Mucosa of rectum (tissue), 2 donors: ENCODE measurements around the gene TSPEAR.
"Not testable (repeated sequence)": the region's sequence is repeated elsewhere in the genome, so short reads cannot be mapped to it uniquely, and the experiment has no call there.

ENCODE experiments used
- H3K27ac ChIP-seq, 2 donors: one replicate each; pipeline ENCODE4 v1.7.0; 2013; ENCODE audit warnings: inconsistent platforms in 2 of 2, low read depth in 2 of 2, low read length in 2 of 2
- H3K27me3 ChIP-seq, 2 donors: one replicate each; pipeline ENCODE4 v1.7.0; 2013; ENCODE audit warnings: low read length in 2 of 2; ENCODE audit not compliant: control insufficient read depth in 2 of 2, insufficient read depth in 2 of 2
- H3K36me3 ChIP-seq, 2 donors: one replicate each; pipeline ENCODE4 v1.7.0; 2013; ENCODE audit warnings: low read length in 2 of 2; ENCODE audit not compliant: control insufficient read depth in 2 of 2, insufficient read depth in 2 of 2
- H3K4me1 ChIP-seq, 2 donors: one replicate each; pipeline ENCODE4 v1.7.0; 2013; ENCODE audit warnings: low read length in 2 of 2, mild to moderate bottlenecking in 1 of 2; ENCODE audit not compliant: control insufficient read depth in 2 of 2, insufficient read depth in 2 of 2
- H3K4me3 ChIP-seq, 2 donors: one replicate each; pipeline ENCODE4 v1.7.0; 2013; ENCODE audit warnings: low read length in 2 of 2
- H3K9ac ChIP-seq, 2 donors: one replicate each; pipeline ENCODE4 v1.7.0; 2013; ENCODE audit warnings: low read length in 2 of 2, low read depth in 1 of 2, mild to moderate bottlenecking in 1 of 2
- H3K9me3 ChIP-seq, 2 donors: one replicate each; pipeline ENCODE4 v1.7.0; 2013; ENCODE audit warnings: low read length in 2 of 2; ENCODE audit not compliant: control insufficient read depth in 2 of 2
- donor health status: healthy.
- donor health status: Normal muscosa, but diverticular disease.

The TSPEAR gene

GRCh38 chr21:44643741-44644310, 67.5 kb downstream of the TSPEAR start:
- no peaks in the 10 kb centered on the region for H3K27me3 ChIP-seq
- H3K4me1 ChIP-seq, result no peaks in the 10 kb centered on the region
- no peaks in the 10 kb centered on the region for H3K36me3 ChIP-seq
- H3K9ac ChIP-seq, result no peak overlapping the region
- peaks cover 0 to 5% of the 10 kb centered on the region in 2 donors for H3K9me3 ChIP-seq
- H3K27ac ChIP-seq, result no peak overlapping the region
- H3K4me3 ChIP-seq, result no peak overlapping the region

GRCh38 chr21:44640761-44641160, 70.6 kb downstream of the TSPEAR start:
- H3K9ac ChIP-seq, result no peak overlapping the region

GRCh38 chr21:44639331-44639655, 72.1 kb downstream of the TSPEAR start:
- no peak overlapping the region for H3K4me3 ChIP-seq
- H3K9ac ChIP-seq, result no peak overlapping the region
- no peaks in the 10 kb centered on the region for H3K27me3 ChIP-seq
- no peaks in the 10 kb centered on the region for H3K4me1 ChIP-seq
- no peak overlapping the region for H3K27ac ChIP-seq
- no peaks in the 10 kb centered on the region for H3K9me3 ChIP-seq
- no peaks in the 10 kb centered on the region for H3K36me3 ChIP-seq

More at GRCh38 chr21:44640761-44641160, 70.6 kb downstream of the TSPEAR start:
- Histone ChIP-seq H3K36me3 (no peaks in the 10 kb centered on the region), H3K9me3 (peaks cover 0 to 5% of the 10 kb centered on the region in 2 donors), H3K27ac (no peak overlapping the region), H3K27me3 (no peaks in the 10 kb centered on the region), H3K4me1 (no peaks in the 10 kb centered on the region), H3K4me3 (no peak overlapping the region)

GRCh38 chr21:44638506-44639330, 72.7 kb downstream of the TSPEAR start:
- not testable (repeated sequence) for H3K4me1 ChIP-seq, H3K9ac ChIP-seq, H3K27me3 ChIP-seq, H3K4me3 ChIP-seq, H3K27ac ChIP-seq, H3K36me3 ChIP-seq, H3K9me3 ChIP-seq

DNA sequence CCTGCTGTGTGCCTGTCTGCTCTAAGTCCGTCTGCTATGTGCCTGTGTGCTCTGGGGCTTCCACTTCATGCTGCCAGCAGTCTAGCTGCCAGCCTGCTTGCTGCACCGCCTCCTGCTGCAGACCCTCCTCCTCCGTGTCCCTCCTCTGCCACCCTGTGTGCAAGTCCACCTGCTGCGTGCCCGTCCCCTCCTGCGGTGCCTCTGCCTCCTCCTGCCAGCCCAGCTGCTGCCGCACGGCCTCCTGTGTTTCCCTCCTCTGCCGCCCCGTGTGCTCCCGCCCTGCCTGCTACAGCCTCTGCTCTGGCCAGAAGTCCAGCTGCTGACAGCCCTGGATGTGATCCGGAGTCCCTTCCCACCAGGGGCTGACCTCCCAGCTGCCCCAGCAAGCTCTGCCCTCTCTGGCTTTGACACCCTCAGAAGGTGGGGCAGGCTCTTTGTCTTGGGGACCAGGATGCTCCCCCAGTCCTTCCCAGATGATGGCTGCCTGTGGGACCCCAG, 73.5 kb downstream of the TSPEAR start:
- H3K9ac ChIP-seq, H3K4me3 ChIP-seq, H3K27ac ChIP-seq, H3K4me1 ChIP-seq, H3K27me3 ChIP-seq, H3K9me3 ChIP-seq, H3K36me3 ChIP-seq: not testable (repeated sequence)

DNA sequence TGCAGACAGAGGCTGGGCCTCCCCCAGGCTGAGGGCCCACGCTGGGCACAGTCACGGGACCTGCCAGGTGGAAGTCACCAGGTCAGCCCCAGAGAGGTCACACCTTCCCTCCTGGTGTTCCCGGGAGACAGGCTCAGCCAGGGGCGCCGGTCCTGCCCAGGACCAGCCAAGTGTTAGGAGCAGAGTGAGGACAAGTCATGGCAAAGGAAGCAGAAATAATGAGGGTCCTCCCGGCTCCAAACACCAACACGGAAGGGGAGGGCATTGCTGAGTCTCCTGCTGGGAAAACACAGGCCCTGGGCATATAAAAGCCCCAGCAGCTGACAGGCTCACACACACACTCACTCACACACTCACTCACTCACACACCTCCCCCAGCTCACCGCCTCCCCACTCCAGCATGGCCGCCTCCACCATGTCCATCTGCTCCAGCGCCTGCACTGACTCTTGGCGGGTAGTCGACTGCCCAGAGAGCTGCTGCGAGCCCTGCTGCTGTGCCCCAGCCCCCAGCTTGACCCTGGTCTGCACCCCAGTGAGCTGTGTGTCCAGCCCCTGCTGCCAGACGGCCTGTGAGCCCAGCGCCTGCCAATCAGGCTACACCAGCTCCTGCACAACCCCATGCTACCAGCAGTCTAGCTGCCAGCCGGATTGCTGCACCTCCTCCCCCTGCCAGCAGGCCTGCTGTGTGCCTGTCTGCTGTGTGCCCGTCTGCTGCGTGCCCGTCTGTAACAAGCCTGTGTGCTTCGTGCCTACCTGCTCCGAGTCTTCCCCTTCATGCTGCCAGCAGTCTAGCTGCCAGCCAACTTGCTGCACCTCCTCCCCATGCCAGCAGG, 74.1 kb downstream of the TSPEAR start, which contains the start of gene KRTAP10-10:
Gene KRTAP10-10, plus strand, starts transcription at position 339 of the 833 bp plus-strand sequence. Its CDS starts 62 bp downstream, at position 401.
- no peak within 1 kb of the TSS for H3K4me3 ChIP-seq
- H3K27ac ChIP-seq, result no peak within 1 kb of the TSS
- no peak within 1 kb of the TSS for H3K9ac ChIP-seq
- no peaks in the 10 kb centered on the region for H3K4me1 ChIP-seq
- H3K36me3 ChIP-seq, result no peaks in the 10 kb centered on the region
- H3K9me3 ChIP-seq, result no peaks in the 10 kb centered on the region
- no peaks in the 10 kb centered on the region for H3K27me3 ChIP-seq

GRCh38 chr21:44636209-44637017, 75.0 kb downstream of the TSPEAR start:
- no peak overlapping the region for H3K9ac ChIP-seq
- no peaks in the 10 kb centered on the region for H3K27me3 ChIP-seq
- H3K36me3 ChIP-seq, result no peaks in the 10 kb centered on the region
- no peaks in the 10 kb centered on the region for H3K9me3 ChIP-seq
- H3K27ac ChIP-seq, result no peak overlapping the region
- H3K4me3 ChIP-seq, result no peak overlapping the region
- H3K4me1 ChIP-seq, result no peaks in the 10 kb centered on the region

DNA sequence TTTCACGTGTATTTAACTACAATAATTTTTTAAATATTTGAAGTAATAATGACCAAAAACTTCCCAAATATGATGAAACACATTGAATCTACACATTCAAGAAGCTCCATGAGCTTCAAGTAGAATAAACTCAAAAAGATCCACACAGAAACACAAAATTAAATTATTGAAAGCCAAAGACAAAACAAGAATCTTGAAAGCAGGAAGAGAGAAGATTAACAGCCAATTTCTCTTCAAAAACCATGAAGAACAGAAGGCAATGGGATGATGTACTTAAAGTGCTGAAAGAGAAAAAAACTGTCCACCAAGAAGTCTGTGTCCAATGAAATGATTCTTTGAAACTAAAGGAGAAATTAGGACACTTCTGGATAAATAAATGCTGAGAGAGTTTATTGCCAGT, 79.3 kb downstream of the TSPEAR start:
- Histone ChIP-seq H3K9me3 (peaks cover 0 to 3% of the 10 kb centered on the region in 2 donors), H3K36me3 (no peaks in the 10 kb centered on the region), H3K4me3 (no peak overlapping the region), H3K27ac (no peak overlapping the region), H3K4me1 (no peaks in the 10 kb centered on the region), H3K27me3 (no peaks in the 10 kb centered on the region), H3K9ac (no peak overlapping the region)

DNA sequence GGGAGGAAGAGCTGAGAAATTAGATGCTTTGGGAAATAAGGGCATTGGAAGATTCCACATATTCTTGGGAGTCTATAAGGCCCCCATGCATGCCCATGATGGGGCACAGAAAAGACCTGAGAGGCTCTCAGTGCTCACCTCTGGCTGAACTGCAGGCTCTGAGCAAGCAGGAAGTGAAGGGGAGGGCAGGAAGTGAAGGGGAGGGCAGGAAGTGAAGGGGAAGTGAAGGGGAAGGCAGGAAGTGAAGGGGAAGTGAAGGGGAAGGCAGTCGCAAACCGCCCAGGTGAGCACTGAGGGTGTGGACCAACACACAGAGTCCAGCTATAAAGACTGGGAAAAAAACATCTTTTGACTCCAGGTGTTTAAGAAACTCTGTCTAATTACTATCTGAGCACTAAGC, 80.9 kb downstream of the TSPEAR start:
- no peak overlapping the region for H3K9ac ChIP-seq
- H3K36me3 ChIP-seq, result no peaks in the 10 kb centered on the region
- H3K4me1 ChIP-seq, result no peaks in the 10 kb centered on the region
- H3K4me3 ChIP-seq, result no peak overlapping the region
- no peaks in the 10 kb centered on the region for H3K27me3 ChIP-seq
- H3K9me3 ChIP-seq, result peaks cover 0 to 3% of the 10 kb centered on the region in 2 donors
- no peak overlapping the region for H3K27ac ChIP-seq
